ENCODE measurements around the gene SORCS2.

SORCS2 gene

GRCh38 chr4:7584098-7584497 is 391.8 kb downstream of the SORCS2 start:
- no peak for TF ChIP-seq CTCF (IDR thresholded peaks at IDR 0.05; ENCODE audit: borderline replicate concordance, control extremely low read depth, extremely low read depth, insufficient read depth, missing control alignments)

GRCh38 chr4:7584606-7585159 is 392.3 kb downstream of the SORCS2 start:
- TF ChIP-seq CTCF (IDR thresholded peaks at IDR 0.05; ENCODE audit: borderline replicate concordance, control extremely low read depth, extremely low read depth, insufficient read depth, missing control alignments): no peak
- in situ Hi-C loops (cut with MboI; ENCODE audit: low sequenced_read_pairs, unreplicated experiment): no loop called here
- DNase-seq (ENCODE audit: low spot score): no peak

More at GRCh38 chr4:7584098-7584497, 391.8 kb downstream of the SORCS2 start:
- in situ Hi-C loops (cut with MboI; ENCODE audit: low sequenced_read_pairs, unreplicated experiment): no loop called here
- no peak for DNase-seq (ENCODE audit: low spot score)

GRCh38 chr4:7585768-7586167 is 393.4 kb downstream of the SORCS2 start:
- in situ Hi-C loops (cut with MboI; ENCODE audit: low sequenced_read_pairs, unreplicated experiment): no loop called here
- TF ChIP-seq CTCF (IDR thresholded peaks at IDR 0.05; ENCODE audit: borderline replicate concordance, control extremely low read depth, extremely low read depth, insufficient read depth, missing control alignments): no peak
- DNase-seq (ENCODE audit: low spot score): no peak

- no peak for TF ChIP-seq CTCF (IDR thresholded peaks at IDR 0.05; ENCODE audit: borderline replicate concordance, control extremely low read depth, extremely low read depth, insufficient read depth, missing control alignments)
- in situ Hi-C loops (cut with MboI; ENCODE audit: low sequenced_read_pairs, unreplicated experiment): no loop called here
- DNase-seq (ENCODE audit: low spot score): no peak
Observed at GRCh38 chr4:7587433-7588405, 395.4 kb downstream of the SORCS2 start.

- no peak for TF ChIP-seq CTCF (IDR thresholded peaks at IDR 0.05; ENCODE audit: borderline replicate concordance, control extremely low read depth, extremely low read depth, insufficient read depth, missing control alignments)
- DNase-seq (ENCODE audit: low spot score): no peak
- in situ Hi-C loops (cut with MboI; ENCODE audit: low sequenced_read_pairs, unreplicated experiment): no loop called here
Observed at GRCh38 chr4:7590189-7590588, 397.9 kb downstream of the SORCS2 start.

- TF ChIP-seq CTCF (IDR thresholded peaks at IDR 0.05; ENCODE audit: borderline replicate concordance, control extremely low read depth, extremely low read depth, insufficient read depth, missing control alignments): no peak
- DNase-seq (ENCODE audit: low spot score): no peak
- in situ Hi-C loops (cut with MboI; ENCODE audit: low sequenced_read_pairs, unreplicated experiment): no loop called here
Observed at GRCh38 chr4:7590899-7591298, 398.6 kb downstream of the SORCS2 start.

All from GM13976 (cell line).